NCI-H128 (cell line): ENCODE measurements around the gene UGCG.
"Not testable (repeated sequence)": the region's sequence is repeated elsewhere in the genome, so short reads cannot be mapped to it uniquely, and the experiment has no call there.

Source experiments
- DNase-seq: peaks from one replicate; lab custom pipeline; 2025; ENCODE audit not compliant: unreplicated experiment; lab: John Stamatoyannopoulos, UW

Gene UGCG

DNA sequence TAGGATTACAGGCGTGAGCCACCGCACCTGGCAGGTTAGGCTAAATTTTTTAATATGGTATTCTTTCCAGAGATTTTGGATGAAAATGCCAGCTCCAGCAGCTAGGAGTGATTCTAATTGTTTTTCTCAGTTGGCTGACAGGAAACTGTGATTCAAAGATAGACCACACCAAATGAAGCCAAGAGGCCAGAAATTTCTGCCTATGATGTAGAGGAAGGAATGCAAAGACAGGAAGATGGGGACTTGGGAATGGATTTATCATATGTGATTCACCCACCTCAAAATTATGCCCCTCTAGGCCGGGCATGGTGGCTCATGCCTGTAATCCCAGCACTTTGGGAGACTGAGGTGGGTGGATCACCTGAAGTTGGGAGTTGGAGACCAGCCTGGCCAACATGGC is 53.3 kb downstream of the UGCG start:
- DNase-seq, result no peak

DNA sequence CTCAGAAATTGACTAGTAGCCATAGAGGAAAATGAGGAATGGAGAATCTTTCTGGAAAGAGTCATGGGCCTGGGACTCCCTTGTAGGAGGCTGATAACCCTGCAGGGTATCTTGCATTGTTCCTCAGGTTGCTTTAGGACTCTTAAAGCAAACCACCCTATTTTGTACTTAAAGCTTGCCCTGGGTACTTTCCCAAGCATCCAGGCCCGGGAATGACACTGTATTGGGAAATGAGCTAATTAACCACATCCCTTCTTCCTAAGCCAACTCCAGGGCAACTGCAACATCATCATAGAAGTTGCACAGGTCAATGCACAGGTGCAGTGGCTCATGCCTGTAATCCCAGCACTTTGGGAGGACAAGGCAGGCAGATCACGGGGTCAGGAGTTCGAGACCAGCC is 55.9 kb downstream of the UGCG start:
- no peak for DNase-seq

DNA sequence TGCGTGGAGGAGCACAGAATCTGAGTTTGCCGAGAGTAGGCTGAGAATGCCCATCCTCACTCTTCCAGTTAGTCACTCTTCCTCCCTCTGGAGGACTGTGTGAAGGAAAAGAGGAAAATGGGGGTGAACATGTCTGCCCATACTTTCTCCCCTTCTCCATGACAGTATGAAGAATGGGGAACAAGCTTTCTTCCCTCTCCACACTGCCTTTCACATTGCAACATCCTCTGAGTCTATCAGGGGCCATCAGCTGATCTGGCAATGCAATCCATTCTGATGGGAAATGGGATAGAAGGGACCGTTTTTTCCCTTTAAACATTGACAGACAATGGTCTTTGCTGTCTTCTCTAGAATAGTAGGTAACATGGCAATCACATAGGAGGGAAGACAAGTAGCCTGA is 56.8 kb downstream of the UGCG start:
- DNase-seq, result no peak

DNA sequence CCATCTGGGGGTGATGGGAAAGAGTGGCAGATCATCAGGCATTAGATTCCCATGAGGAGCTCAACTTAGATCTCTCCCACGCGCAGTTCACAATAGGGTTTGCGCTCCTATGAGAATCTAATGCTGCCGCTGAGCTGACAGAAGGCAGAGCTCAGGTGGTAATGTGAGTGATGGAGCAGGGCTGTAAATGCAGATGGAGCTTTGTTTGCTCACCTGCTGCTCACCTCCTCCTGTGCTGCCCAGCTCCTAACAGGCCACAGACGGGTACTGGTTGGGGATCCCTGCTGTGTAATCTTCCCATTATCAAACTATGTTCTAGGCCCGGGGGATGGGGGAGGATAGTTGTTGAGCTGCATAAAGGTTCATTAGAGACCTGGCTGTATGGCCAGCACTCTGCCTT is 58.4 kb downstream of the UGCG start:
- DNase-seq, result peak; percentile 55

DNA sequence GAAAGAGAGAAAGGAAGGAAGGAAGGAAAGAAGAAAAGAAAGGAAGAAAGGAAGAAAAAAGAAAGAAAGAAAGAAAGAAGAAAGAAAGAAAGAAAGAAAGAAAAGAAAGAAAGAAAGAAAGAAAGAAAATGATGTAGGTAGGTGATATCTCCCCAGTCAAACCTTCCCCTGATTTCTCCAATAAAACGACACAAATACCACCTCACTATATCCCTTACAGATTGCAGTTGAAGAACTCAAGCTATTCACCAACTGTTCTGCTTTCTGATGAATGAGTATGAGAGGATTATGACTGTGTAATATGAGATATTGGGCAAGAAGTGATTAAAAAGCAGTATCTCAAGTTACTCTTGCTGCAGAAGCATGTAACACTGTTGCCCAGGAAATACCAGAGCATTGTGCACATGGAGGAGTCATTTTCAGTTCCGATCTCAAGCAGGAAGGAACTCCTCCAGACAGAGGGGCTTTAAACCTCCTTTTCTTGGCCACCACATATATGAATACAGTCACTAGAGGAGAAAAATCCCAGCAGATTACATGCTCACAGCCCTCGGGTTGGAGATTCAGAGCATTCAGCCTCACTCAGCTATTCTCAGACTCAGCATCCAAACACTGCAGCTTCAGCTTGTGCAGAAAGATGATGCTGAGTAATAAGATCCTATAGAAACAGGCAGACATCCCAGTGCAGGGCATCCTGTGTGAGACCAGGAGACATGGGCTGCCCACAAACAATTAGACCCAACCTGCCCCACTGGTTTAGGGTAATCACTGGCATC is 61.4 kb downstream of the UGCG start:
- no peak for DNase-seq

DNA sequence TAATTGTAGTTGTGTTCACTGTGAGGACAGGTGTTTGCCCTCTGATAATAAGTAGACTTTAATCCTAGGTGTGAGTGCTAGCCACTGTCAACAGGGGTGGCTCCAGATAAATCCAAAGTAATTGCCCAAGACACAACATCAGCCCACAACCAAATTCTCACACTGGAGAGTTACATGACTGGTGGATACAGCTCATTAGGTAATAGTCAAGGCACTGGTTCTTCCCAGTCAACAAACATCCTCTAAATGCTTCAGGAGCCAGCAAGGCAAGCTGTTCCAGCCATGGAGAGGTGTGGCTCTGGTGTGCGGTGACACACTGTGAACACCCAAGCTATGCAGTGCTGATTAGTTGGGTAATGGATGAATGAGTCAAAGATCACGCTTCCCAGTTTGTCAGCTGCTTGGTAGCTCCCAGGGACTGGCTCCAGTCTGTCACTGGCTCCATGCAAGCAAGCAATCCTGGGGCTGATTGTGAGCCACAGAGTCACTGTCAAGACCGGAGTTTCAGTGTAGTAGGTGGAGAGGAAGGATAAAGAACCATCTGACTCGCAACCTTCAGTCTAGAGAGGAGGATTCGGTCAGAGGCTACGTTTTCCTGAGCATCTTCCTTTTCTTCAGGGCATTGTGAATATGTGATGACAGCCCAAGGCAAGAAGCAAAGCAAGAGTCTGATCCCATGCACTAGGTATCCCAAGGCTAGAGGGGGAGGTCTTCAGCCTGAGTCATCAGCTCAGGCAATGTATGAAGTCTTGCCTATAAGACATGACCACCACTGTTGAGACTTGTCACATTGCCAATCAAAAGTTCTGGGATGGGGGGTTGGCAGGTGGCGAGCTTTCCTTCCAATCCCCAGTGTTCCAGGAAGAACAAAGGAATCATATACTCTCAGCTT is 63.1 kb downstream of the UGCG start:
- DNase-seq, result no peak

DNA sequence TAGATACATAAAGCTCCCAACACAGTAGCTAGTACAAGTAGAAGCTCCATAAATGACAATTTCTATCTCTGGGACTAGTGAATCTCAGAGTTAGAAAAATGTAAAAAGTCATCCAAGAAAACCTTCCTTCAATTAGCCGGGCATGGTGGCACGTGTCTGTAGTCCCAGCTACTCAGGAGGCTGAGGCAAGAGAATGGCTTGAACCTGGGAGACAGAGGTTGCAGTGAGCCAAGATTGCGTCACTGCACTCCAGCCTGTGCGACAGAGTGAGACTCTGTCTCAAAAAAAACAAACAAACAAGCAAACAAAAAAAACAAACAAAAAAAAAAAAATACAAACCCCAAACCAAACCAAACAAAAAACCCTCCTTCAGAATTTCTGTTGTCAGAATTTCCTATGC is 63.9 kb downstream of the UGCG start:
- DNase-seq, result not testable (repeated sequence)

DNA sequence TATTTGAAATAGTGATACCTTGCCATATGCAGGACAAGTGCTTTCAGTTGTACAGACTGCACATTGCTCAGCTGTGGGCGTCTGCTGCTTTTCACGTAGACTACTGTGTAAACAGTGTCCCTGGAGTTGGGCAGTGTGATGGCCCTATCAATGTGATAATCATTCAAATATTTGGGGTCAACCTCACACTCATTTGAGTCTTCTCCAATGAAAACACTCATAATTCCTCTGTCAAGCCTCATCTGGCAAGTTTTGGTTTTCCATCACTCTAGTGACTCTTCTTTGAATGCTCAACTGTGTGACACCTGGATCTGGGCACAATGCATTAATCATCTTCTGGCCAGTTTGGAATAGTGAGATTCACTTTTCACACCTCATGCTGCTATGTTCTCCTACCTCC is 64.4 kb downstream of the UGCG start:
- no peak for DNase-seq

DNA sequence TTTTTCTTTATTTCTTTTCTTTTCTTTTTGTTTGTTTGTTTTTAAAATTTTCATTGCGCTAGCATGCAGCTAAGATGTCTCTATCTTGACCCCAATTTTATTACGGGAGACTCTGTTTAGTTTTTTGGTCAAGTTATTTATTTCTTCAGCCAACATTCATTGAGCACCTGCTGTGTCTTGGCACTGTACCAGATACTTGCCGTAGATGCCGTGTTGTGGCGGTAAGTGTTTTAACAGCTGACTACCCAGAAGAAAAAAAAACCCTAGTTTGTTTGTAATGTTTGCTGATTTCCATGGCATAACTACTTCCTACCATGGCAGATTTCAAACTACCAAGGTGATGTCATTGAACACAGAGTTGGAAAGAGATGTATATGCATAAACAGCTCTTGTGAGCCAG is 65.0 kb downstream of the UGCG start:
- peak; percentile 64 for DNase-seq

DNA sequence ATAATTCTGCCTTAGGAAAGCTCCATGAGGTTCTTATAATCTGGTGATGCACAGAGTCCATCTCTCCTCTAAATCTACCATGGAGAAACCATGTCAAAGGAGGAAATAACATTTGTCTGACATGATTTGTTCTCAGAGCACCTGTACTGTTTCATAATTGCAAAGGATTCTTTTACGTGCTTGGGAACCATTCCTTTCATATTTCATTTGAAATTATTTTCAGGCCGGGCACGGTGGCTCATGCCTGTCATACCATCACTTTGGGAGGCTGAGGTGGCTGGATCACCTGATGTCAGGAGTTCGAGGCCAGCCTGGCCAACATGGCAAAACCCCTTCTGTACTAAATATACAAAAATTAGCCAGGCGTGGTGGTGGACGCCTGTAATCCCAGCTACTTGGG is 65.4 kb downstream of the UGCG start:
- no peak for DNase-seq

DNA sequence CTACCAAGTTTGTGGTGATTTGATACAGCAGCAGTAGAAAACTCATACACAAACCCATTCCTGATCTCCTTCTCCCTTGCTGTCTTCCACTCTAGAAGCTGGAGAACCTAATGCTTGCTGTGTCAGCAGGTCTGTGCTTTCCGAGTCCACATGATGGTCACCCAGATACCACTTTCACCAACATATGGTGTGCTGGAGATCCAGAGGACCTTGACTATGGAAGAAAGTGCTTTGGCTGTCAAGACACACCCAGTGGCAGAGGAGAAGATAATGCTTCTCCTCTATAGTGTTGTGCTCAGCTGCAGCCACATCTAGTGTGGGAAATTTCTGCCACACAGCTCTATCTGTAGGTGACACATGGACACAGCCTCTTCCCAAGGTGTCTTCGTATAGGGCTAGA is 67.4 kb downstream of the UGCG start:
- DNase-seq, result no peak

DNA sequence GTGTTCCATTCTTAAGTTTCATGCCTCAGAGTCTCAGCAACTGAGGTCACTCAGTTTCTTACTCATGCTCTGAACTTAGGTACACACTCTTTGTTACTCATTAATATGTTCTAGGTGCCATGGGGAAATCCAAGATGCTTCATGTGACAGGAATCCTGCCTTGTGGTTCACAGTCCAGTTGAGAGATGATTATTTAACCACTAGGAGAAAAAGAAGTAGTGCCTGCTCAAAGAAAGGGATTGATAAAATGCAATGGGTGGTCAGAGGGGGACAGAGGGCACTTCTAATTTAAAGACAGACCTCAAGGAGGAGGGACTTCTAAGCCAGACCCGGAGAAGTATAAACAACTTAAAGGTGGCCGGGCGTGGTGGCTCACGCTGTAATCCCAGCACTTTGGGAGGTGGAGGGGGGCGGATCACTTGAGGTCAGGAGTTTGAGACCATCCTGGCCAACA is 69.0 kb downstream of the UGCG start:
- DNase-seq, result no peak

DNA sequence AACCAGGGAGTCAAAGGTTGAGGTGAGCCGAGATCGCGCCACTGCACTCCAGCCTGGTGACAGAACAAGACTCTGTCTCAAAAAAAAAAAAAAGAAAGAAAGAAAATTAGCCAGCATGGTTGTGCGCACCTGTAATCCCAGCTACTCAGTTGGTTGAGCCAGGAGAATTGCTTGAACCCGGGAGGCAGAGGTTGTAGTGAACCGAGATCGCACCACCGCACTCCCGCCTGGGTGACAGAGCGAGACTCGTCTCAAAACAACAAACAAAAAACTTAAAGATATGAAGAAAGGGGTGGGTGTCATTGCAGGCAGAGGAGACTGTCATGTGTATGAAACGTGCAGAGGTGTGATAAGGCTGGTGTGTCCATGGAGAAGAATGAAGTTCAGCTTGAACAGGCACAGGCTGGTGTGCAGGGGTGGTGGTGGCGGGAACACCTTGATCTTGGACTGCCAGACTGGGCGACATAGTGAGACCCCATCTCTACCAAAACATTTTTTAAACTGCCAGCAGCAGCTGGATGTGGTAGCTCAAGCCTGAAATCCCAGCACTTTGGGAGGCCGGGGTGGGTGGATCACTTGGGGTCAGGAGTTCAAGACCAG is 69.6 kb downstream of the UGCG start:
- DNase-seq, result no peak

DNA sequence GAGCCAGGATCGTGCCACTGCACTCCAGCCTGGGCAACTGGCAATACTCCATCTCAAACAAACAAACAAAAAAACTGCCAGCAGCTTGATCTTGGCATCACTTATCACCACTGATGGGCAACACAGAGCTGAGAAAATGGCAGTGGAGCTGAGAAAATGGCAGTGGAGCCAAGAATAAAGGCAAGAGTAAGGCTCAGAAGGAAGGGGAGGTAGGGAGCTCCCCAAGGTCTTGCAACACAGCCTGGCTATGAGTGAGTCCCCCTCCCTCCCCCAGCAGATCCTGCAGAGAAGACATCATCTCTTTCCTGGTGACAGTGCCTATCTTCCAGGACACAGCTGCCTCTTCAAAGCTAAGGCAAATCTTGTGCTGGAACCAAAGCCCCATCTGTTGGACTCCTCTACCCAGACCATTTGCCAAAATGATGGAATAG is 70.3 kb downstream of the UGCG start:
- no peak for DNase-seq

DNA sequence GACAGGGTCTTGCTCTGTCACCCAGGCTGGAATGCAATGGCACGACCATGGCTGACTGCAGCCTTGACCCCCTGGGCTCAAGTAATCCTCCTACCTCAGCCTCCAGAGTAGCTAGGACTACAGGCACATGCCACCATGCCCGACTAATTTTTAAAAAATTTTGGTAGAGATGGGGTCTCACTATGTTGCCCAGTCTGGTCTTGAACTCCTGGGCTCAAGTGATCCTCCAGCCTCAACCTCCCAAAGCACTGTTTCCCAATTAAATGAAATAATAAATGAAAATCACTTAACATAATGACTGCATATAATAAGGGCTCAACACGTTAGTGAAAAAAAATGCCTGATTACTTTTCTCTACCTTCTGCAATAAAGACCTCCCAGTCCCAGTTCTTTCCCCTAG is 71.0 kb downstream of the UGCG start:
- no peak for DNase-seq

DNA sequence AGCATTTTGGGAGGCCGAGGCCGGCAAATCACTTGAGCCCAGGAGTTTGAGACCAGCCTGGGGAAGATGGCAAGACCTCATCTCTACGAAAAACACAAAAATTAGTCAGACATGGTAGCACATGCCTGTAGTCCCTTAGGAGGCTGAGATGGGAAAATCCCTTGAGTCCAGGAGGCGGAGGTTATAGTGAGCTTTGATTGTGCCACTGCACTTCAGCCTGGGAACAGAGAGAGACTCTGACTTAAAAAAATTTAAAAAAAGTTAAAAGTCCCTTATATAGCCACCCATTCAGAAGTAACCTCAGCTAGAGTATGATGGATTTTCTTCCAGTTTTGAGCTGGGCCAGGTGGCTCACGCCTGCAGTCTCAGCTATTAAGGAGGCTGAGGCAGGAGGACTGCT is 72.4 kb downstream of the UGCG start:
- DNase-seq, result no peak

DNA sequence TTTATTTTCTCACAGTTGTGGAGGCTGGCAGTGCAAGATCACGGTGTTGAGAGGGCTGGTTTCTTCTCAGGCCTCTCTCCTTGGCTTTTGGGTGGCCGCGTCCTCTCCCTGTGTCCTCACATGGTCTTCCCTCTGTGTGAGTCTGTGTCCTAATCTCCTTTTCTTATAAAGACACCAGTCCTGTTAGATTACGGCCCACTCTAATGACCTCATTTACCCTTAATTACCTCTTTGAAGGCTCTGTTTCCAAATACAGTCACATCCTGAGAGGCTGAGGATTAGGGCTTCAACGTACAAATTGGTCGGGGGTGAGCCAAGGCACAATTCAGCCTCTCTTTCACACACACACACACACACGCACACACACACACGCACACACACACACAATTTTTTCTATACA is 73.0 kb downstream of the UGCG start:
- no peak for DNase-seq

DNA sequence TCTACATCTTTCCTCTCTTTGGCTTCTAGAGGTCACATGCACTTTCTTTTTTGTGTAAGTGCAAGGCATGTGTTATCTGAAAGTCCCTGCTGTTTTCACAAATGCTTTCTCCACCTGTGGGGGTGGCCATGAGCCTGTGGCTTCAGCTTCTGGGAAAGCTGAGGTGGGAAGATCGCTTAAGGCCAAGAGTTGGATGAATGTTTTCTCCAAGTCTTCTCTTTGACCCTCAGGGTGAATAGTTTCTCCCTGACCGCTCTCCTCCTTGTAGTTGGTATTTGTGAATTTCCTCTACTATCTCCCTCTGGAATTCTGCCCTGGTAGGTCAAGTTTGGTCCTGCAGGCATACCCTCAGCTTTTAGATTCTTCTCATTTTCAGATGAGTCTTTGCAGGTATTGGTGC is 74.2 kb downstream of the UGCG start:
- DNase-seq, result no peak

DNA sequence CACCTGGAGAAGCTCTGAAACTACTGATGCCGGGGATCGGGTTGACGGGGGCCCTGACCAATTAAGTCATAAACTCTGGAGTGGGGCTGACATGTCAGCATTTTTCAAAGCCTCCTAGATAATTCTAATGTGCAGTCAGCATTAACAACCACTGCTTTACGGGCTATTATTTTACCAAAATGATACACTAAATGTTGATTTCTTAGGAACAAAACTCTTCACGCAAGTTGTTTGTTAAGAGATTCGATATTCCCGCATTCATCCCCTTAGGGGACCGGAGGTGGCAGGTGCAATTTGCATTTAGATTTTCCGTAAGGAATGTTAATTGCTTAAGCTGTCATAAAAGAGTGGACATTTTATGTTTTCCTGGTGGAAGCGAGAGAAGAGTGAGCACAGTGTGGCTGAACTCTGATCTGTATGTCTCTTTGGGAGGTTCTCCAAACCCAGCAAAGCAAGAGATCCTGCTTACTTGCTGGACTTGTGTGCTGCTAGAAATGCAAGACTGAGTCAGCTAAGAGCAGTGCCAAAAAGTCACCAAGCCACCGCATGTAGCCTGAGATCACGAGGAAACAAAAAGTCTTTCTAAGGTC is 77.6 kb downstream of the UGCG start:
- peak; percentile 58 for DNase-seq

DNA sequence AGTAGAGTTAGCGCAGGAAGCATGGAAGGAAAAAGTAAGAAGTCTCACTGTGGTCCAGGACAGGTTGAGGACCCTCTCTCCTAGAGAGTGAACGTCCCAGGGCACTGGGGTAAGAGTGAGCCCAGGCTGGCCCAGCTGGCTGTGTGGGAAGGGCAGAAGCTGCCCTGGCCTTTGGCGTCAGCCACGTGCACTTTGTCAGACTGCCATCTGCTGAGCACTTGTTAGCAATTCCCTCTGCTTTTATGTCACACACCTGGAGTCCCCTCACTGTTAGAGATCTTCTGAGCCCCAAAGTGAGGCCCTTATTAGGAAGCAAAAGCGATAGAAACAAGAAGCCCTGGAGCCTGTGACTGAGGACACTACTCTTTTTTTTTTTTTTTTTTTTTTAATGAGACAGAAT is 79.1 kb downstream of the UGCG start:
- no peak for DNase-seq

DNA sequence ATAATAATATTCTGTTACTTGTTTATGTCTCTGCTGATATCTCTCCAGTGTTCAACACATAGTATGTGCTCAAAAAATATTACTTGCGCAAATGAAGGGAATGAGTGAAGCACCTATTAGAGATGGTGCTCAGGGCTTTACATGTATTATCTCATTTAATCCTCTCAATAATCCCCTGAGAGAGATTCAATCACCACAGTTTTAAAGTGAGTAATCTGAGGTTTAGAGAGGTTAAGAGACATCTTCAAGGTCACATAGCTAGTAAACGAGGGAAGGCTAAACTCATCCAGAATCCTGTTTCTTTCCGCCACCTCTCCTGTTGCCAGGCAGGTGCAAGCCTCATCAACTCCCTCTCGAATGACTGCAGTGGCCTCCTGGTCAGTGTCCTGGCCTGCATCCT is 82.0 kb downstream of the UGCG start:
- DNase-seq, result no peak

DNA sequence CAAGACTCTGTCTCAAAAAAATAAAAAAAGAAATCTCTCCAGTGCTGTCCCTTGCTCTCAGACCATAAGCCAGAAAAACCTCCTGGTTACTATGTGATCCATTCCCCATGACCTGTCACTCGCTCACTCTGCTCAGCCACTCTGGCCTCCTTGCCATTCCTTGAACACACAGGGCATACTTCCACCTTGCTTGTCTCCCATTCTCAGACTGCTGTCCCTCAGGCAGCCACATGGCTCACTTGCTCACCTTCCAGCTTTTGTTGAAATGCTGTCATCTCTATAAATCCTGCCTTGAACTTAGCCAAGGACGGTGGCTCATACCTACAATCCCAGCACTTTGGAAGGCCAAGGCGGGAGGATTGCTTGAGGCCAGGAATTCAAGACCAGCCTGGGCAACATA is 82.9 kb downstream of the UGCG start:
- DNase-seq, result no peak
